ENCODE measurements around the gene KLF13. TPM values are rescaled to one million over a fixed set of nuclear protein-coding genes. Genes with fewer than 3 reads are reported as not detected.

Gene KLF13
- total RNA-seq, 2 experiments from 2014 or later, result 110 to 111 TPM

DNA sequence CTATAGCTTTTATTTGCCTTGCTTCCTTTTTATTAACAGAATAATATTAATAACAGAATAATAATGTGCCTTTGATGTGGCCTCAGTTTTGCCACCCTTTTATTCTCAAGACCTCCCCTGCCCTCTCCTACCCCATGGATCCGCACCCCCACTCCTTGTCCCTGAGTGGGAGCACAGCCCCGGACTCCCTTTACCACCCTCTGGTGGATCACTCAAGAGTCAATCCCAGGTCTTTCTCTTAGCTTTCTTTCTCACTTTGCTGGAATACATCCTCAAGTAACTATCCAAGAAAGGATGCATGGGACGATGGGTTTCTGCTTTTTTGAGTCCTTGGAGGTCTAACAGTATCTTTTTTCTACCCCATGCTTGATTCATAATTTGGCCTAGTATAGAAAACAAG is 63.4 kb downstream of the KLF13 start:
- no peak overlapping the region for H3K4me3 Mint-ChIP-seq
- no peaks in the 10 kb centered on the region for H3K27me3 Mint-ChIP-seq

DNA sequence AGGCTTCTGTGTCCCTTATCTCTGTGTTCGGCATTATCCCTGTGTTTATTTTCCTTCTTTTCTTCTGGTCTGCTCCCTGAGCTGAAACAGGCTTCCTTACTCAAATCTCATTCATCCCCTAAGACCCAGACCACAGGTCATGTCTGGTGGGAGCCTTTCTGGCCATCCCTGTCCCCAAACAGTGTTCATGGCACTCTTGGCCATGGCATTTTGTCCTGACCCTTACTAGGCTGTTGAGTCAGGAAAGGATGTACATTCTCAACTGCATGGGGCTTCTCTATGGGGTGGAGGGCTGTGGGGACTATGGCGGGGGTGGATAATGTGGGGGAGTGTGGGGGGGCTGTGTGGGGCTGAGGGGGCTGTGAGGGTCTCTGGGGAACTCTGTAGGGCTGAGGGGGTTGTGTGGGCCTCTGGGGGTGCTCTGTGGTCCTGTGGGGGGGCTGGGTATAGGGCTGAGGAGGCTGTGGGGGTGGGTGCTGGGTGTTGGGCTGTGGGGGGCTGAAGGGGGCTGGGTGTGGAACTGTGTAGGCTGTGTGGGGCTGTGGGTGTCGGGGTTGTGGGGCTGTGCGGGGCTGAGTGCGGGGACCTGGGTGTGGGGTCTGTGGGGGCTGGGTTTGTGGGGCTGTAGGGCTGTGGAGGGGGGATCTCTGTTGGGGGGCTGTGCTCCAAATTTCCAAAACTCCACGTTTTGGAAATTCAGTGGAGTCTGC is 64.3 kb downstream of the KLF13 start:
- no peak overlapping the region for H3K4me3 Mint-ChIP-seq
- no peak for DNase-seq
- H3K4me1 Mint-ChIP-seq, result peaks cover 43% of the 10 kb centered on the region
- H3K9me3 Mint-ChIP-seq, result peaks cover 6% of the 10 kb centered on the region
- H3K36me3 Mint-ChIP-seq, result peaks cover 4% of the 10 kb centered on the region
- H3K27ac Mint-ChIP-seq, result no peak overlapping the region
- no peaks in the 10 kb centered on the region for H3K27me3 Mint-ChIP-seq

More for the DNA sequence above, 63.4 kb downstream of the KLF13 start:
- Mint-ChIP-seq H3K36me3 (peaks cover 4% of the 10 kb centered on the region), H3K4me1 (peaks cover 49% of the 10 kb centered on the region), H3K27ac (no peak overlapping the region), H3K9me3 (peaks cover 6% of the 10 kb centered on the region)
- no peak for DNase-seq

- H3K4me1 Mint-ChIP-seq, result peaks cover 37% of the 10 kb centered on the region
- no peaks in the 10 kb centered on the region for H3K27me3 Mint-ChIP-seq
- H3K27ac Mint-ChIP-seq, result peak overlapping the region; percentile 80
- H3K9me3 Mint-ChIP-seq, result peaks cover 4% of the 10 kb centered on the region
- DNase-seq, result peak; percentile 84
- peaks cover 4% of the 10 kb centered on the region for H3K36me3 Mint-ChIP-seq
- H3K4me3 Mint-ChIP-seq, result peak overlapping the region; percentile 83
Measured at GRCh38 chr15:31391687-31392671, 65.3 kb downstream of the KLF13 start.

DNA sequence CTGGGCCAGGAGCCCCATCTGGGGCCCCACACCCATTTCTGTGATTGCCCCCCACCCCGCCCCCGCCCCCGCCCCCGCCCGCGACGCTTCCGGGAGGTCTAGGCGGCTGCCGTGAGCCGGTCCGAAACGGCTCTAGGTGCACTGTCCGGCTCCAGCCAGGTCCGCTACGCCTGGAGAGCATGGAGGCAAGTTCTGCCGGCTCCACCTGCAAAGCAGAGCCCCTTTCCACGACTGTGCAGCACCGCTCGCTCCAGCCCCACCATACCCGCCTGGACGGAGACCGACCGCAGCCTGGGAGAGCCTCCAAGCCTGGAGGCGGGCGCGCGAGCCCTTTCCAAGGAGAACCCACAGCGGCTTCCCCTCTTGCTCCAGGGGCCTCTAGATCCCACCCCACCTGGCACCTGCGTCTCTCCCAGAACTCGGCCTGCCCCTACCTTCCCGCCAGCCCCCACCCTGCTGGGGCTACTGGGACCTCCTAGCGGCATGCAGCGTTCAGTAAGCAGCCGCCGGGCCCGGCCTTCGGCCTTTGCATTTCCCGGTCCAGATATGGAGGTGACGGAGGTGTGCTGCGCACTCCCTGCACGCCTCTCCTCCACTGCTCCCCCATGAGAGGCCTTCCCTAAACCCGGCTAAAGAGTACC is 66.2 kb downstream of the KLF13 start:
- peak overlapping the region; percentile 80 for H3K27ac Mint-ChIP-seq

GRCh38 chr15:31393444-31394091 is 66.9 kb downstream of the KLF13 start:
- Mint-ChIP-seq H3K27me3 (no peaks in the 10 kb centered on the region), H3K4me1 (peaks cover 37% of the 10 kb centered on the region), H3K27ac (peak overlapping the region; percentile 29), H3K9me3 (peaks cover 4% of the 10 kb centered on the region), H3K4me3 (peak overlapping the region; percentile 83), H3K36me3 (peaks cover 4% of the 10 kb centered on the region)
- no peak for DNase-seq

More for the DNA sequence above, 66.2 kb downstream of the KLF13 start:
- Mint-ChIP-seq H3K9me3 (peaks cover 4% of the 10 kb centered on the region), H3K27me3 (no peaks in the 10 kb centered on the region), H3K4me1 (peaks cover 35% of the 10 kb centered on the region), H3K36me3 (peaks cover 4% of the 10 kb centered on the region), H3K4me3 (peak overlapping the region; percentile 83)
- no peak for DNase-seq

DNA sequence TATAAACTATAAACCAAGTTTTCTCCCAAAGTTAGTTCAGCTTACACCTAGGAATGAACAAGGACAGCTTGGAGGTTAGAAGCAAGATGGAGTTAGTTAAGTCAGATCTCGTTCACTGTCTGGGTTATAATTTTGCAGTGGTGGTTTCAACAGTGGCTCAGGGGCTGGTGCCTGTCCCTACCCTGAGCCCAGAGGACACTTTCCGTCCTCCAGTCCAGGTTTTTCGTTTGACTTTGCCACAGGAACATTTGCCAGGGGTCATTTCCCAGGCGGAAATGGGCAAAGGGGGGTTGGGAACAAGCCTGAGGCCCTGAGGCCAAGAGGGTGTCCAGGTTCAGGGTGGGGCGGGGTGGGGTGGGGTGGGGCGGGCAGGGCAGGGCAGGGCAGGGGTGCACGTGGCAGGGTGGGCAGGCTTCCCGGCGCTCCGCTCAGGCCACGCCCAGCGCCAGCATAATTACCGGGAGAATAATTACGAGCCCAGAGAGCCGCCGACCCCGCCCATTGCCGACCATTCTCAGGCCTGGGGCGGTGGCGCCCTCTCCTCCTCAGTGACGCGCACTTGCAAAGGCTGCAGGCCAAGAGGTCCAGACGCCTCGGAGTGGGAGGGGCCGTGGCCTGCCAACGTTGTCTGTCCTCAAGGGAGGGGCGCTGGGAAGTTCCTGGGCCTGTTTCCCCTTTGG is 70.4 kb downstream of the KLF13 start:
- H3K36me3 Mint-ChIP-seq, result no peaks in the 10 kb centered on the region
- DNase-seq, result no peak
- no peak overlapping the region for H3K4me3 Mint-ChIP-seq
- no peaks in the 10 kb centered on the region for H3K27me3 Mint-ChIP-seq
- no peaks in the 10 kb centered on the region for H3K9me3 Mint-ChIP-seq
- no peak overlapping the region for H3K27ac Mint-ChIP-seq
- H3K4me1 Mint-ChIP-seq, result peaks cover 46% of the 10 kb centered on the region

DNA sequence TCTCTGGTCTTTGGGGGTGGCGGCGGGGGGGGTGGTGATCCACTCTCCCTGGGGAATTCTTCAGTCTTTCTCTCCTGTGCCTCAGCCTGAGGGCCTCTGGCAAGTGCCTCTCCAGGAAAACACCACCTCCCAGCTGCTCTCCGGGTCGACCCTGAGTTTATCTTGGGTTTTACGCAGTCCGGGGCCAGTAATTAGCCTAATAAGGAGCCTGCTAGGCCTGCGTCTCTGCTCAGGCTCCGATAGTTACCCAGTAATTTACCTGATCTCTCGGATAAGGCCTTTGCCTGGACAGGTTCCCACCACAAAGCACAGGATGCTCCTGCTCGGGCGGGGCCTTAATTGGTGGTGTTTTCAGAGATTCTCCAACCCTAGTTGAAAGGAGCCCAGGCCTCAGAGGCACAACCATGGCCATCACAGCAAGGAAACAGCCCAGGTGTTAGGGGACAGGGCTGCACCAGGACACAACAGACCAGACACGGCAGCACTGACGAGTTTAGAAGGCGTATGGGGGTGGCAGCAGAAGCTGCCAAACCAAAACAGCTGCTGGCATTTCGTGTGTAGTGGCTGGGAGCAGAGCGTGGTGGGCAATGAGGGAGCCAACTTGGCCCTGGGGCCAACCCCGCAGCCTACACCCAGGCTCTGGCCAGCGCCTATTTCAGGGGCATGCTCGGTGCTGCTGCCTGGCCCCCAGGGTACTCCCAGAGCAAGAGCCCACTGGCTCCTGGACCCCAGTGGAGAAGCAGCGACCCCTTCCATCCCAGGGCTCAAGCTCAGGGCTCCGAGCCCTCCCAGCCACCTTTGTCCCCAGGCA is 71.4 kb downstream of the KLF13 start:
- no peak overlapping the region for H3K4me3 Mint-ChIP-seq
- H3K36me3 Mint-ChIP-seq, result no peaks in the 10 kb centered on the region
- no peak overlapping the region for H3K27ac Mint-ChIP-seq
- peaks cover 47% of the 10 kb centered on the region for H3K4me1 Mint-ChIP-seq
- H3K9me3 Mint-ChIP-seq, result no peaks in the 10 kb centered on the region
- H3K27me3 Mint-ChIP-seq, result no peaks in the 10 kb centered on the region
- no peak for DNase-seq

- H3K27ac Mint-ChIP-seq, result peak overlapping the region; percentile 74
- H3K4me3 Mint-ChIP-seq, result no peak overlapping the region
- H3K27me3 Mint-ChIP-seq, result no peaks in the 10 kb centered on the region
- H3K36me3 Mint-ChIP-seq, result no peaks in the 10 kb centered on the region
- peak; percentile 51 for DNase-seq
- no peaks in the 10 kb centered on the region for H3K9me3 Mint-ChIP-seq
- H3K4me1 Mint-ChIP-seq, result peaks cover 41% of the 10 kb centered on the region
Measured at GRCh38 chr15:31398677-31399301, 72.2 kb downstream of the KLF13 start.

DNA sequence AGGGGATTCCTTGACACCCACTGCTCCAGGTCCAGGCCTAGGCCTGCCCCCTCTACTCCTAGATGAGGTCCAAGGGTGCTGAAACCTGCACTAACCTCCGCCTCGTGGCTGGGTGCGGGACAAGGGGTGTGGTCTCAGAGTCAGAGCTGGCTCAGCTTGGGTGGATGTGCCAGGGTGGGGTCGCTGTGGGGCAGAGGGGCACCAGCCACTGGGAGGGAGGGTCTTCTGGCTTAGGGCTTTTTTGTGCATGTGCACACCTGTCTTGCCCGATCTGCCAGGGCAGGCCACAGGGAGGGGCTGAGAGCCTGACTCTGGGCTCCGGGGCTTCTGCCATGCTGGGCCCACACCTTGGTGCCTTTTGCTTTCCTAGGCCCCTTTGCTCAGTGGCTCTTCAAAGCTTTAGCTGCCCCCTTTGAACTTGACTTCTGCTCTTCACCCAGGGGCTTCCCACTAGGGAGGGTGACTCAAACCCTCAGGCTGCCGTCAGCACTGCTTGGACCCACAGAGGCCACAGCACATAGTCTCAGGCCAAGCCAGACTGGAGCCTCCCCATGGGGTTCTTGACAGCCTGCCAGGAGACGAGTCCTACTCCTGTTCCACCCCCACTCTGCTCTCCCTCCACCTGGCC is 73.0 kb downstream of the KLF13 start:
- DNase-seq, result peak; percentile 63
- Mint-ChIP-seq H3K27ac (peak overlapping the region; percentile 74), H3K4me3 (no peak overlapping the region), H3K36me3 (peaks cover 4% of the 10 kb centered on the region), H3K9me3 (peaks cover 2% of the 10 kb centered on the region), H3K27me3 (no peaks in the 10 kb centered on the region), H3K4me1 (peaks cover 46% of the 10 kb centered on the region)

DNA sequence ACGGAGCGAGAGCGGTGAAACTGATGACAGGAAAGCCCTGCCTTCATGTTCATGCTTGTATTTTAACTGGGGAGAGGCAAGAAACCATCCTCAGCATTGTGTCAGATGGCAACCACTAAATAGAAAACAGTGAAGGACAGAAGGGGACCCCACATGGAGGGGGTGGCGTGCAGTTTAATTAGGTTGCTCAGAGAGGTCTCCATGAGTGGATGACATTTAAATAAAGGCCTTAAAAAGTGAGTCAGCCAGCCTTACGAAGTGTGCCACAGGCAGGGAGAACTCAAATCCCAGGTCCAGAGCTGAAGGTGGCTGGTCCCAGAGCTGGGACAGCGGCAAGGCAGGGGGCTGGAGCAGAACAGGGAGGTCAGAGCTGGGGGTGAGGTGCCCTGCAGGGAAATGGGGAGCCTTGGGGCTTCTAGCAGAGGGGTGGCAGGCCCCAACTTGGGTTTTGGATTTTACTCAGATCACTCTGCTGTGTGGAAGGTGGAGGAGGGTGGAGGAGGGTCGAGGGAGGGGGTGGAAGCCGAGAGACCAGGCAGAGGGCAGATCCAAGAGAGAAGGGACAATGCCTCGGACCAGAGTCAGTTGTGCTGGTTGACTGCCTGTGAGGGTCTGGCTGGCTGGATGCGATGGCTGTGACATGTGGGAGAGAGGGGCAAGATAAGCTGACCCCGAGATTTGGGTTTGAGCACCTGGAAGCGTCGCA is 73.7 kb downstream of the KLF13 start:
- Mint-ChIP-seq H3K9me3 (peaks cover 2% of the 10 kb centered on the region), H3K36me3 (peaks cover 7% of the 10 kb centered on the region), H3K4me1 (peaks cover 53% of the 10 kb centered on the region), H3K27me3 (no peaks in the 10 kb centered on the region), H3K27ac (peak overlapping the region; percentile 74), H3K4me3 (no peak overlapping the region)
- DNase-seq, result no peak

DNA sequence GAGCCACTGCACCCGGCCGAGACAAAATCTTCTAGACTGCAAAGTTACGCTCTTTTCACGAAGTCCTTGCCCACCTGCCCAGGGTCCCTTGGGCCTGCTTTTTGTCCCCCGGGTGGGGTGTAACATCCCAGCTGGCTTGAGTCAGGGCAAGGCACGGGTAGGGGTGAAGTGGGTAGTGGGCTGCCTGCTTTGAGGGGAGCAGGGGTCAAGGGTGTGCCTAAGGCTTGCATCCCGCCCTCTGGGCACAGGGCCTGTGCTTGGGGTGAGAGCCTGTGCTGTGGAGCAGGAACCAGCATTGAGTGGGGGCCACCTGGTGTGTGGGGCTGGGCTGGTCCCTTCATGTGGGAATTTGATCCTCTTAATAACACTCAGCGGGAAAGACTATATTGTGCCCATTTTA is 74.6 kb downstream of the KLF13 start:
- H3K27ac Mint-ChIP-seq, result no peak overlapping the region
- H3K4me3 Mint-ChIP-seq, result no peak overlapping the region
- peaks cover 5% of the 10 kb centered on the region for H3K9me3 Mint-ChIP-seq
- H3K36me3 Mint-ChIP-seq, result peaks cover 11% of the 10 kb centered on the region
- DNase-seq, result no peak
- peaks cover 59% of the 10 kb centered on the region for H3K4me1 Mint-ChIP-seq
- H3K27me3 Mint-ChIP-seq, result no peaks in the 10 kb centered on the region

DNA sequence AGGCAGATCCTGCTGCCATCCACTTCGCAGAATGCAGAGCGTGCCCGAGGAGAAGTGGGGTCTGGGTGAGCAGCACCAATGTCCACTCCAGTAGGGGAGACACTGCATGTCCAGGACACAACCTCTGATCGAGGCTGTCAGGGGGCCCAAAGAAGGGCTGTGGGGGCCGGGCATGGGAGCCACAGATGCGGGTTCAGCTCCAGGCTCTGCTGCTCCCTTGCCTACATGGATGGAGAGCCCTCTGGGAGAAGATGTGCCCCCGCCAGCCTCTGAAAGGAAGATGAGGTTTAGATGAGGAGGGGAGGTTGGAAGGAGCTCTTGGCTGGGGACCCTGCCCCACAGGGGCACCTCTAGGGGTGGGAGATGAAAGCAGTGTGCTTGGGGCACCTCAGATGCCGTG is 75.4 kb downstream of the KLF13 start:
- no peak for DNase-seq
- no peak overlapping the region for H3K4me3 Mint-ChIP-seq
- peaks cover 57% of the 10 kb centered on the region for H3K4me1 Mint-ChIP-seq
- peaks cover 11% of the 10 kb centered on the region for H3K36me3 Mint-ChIP-seq
- H3K27ac Mint-ChIP-seq, result no peak overlapping the region
- no peaks in the 10 kb centered on the region for H3K27me3 Mint-ChIP-seq
- H3K9me3 Mint-ChIP-seq, result peaks cover 5% of the 10 kb centered on the region
